ENCODE measurements around the gene PTH1R. TPM values are rescaled to one million over a fixed set of nuclear protein-coding genes. Genes with fewer than 3 reads are reported as not detected.

PTH1R gene
- total RNA-seq, 1 experiment from 2014 or later = 1.0 TPM

DNA sequence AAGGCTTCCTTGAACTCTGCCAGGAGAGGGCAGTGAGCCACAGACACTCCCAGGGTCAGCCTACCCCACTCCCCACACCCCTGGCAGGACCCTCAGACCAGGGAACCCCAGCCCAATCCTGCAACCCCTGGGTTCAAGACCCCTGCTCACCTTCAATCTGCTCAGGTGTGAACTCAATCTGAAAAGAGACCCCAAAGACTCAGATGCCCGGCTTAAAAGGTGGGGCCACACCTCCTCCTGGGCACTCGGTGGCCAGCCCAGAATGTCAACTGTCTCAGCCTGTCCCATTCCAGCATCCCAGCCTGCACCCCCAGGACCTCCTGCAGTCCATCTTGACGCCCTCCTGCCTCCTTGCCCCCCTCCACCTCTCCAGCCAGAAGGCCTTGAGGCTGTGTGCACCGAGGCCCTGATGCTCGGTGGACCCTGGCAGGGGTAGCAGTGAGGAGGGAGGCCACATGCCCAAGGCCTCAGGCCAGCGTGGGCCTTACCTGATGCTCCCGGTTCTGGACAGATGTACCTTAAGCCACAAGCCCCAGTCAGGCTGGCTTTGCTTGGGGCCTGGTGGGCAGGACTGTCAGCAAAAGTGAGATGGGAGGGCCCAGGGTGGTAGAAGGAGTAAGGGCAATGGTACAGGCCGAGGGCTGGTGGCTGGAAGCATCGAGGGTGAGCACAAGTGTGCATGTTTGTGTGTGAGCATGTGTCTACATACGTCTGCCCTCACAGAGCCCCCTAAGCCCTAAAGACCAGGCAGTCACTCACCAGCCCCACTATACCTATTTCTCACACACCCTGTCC, 16.5 kb upstream of the PTH1R start:
- TF ChIP-seq, protein P1, sequence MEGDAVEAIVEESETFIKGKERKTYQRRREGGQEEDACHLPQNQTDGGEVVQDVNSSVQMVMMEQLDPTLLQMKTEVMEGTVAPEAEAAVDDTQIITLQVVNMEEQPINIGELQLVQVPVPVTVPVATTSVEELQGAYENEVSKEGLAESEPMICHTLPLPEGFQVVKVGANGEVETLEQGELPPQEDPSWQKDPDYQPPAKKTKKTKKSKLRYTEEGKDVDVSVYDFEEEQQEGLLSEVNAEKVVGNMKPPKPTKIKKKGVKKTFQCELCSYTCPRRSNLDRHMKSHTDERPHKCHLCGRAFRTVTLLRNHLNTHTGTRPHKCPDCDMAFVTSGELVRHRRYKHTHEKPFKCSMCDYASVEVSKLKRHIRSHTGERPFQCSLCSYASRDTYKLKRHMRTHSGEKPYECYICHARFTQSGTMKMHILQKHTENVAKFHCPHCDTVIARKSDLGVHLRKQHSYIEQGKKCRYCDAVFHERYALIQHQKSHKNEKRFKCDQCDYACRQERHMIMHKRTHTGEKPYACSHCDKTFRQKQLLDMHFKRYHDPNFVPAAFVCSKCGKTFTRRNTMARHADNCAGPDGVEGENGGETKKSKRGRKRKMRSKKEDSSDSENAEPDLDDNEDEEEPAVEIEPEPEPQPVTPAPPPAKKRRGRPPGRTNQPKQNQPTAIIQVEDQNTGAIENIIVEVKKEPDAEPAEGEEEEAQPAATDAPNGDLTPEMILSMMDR (conservative IDR thresholded peaks at IDR 0.05) = no peak
- H3K4me2 ChIP-seq (ENCODE audit: insufficient read depth, insufficient read length, low read length) = no peak overlapping the region
- H3K4me1 ChIP-seq (ENCODE audit: insufficient read depth, low read length) = no peaks in the 10 kb centered on the region
- no peak overlapping the region for H2BK12ac ChIP-seq (ENCODE audit: insufficient read length, low read depth, low read length)
- no peak overlapping the region for H3K18ac ChIP-seq (ENCODE audit: insufficient read length, low read depth, low read length)
- Mint-ChIP-seq H3K4me1 (peaks cover 8 to 19% of the 10 kb centered on the region in 2 experiments), H3K9me3 (no peaks in the 10 kb centered on the region; a peak in 1 of 5 replicates), H3K4me3 (no peak overlapping the region), H3K27ac (no peak overlapping the region), H3K36me3 (ENCODE audit: insufficient read depth in 1 of 3, low read depth in 3 of 3) (no peaks in the 10 kb centered on the region), H3K27me3 (ENCODE audit: low read depth) (peaks cover 28% of the 10 kb centered on the region)
- H2BK20ac ChIP-seq (ENCODE audit: low read depth, low read length, poor library complexity, severe bottlenecking) = no peak overlapping the region
- no peak overlapping the region for H3K56ac ChIP-seq (ENCODE audit: insufficient read length, low read depth, low read length)
- no peak overlapping the region for H2AK5ac ChIP-seq (ENCODE audit: insufficient read length, low read length)
- no peak overlapping the region for H3K14ac ChIP-seq (ENCODE audit: insufficient read depth, low read length)
- H3K27me3 ChIP-seq (ENCODE audit: insufficient read depth, low read length) = no peaks in the 10 kb centered on the region
- no CpG with 5 or more reads among the region's 10 CpGs for WGBS (ENCODE audit: extremely low coverage, insufficient read length, low lambda C conversion rate)
- H2BK15ac ChIP-seq (ENCODE audit: low read depth, low read length) = no peak overlapping the region
- no peak overlapping the region for H3K4ac ChIP-seq (ENCODE audit: low read depth, low read length)
- no peak overlapping the region for H2BK5ac ChIP-seq (ENCODE audit: insufficient read length, low read length)
- no peaks in the 10 kb centered on the region for H3K23me2 ChIP-seq (ENCODE audit: insufficient read length, low read depth, low read length, poor library complexity, severe bottlenecking)
- H4K20me1 ChIP-seq (ENCODE audit: control insufficient read depth, insufficient read depth, insufficient read length) = no peaks in the 10 kb centered on the region
- H2AFZ ChIP-seq (ENCODE audit: low read length) = no peak overlapping the region
- no peak overlapping the region for H3T11ph ChIP-seq (ENCODE audit: low read length)
- no peak overlapping the region for H3K23ac ChIP-seq (ENCODE audit: insufficient read length, low read depth, low read length)
- no peak overlapping the region for H3K9ac ChIP-seq (ENCODE audit: extremely low read depth, insufficient read length, low read length)
- no peaks in the 10 kb centered on the region for H3K79me1 ChIP-seq (ENCODE audit: insufficient read depth, low read depth, low read length, poor library complexity, severe bottlenecking)
- no peak overlapping the region for H2BK120ac ChIP-seq (ENCODE audit: low read depth, low read length, poor library complexity, severe bottlenecking)
- no peak overlapping the region for H3K27ac ChIP-seq (ENCODE audit: insufficient read length, low read depth, low read length)
- H4K8ac ChIP-seq (replicated peaks; ENCODE audit: insufficient read length, low read depth, low read length) = no peak overlapping the region
- no peak for DNase-seq
- H4K91ac ChIP-seq (ENCODE audit: insufficient read length, low read depth, low read length) = no peak overlapping the region
- no peaks in the 10 kb centered on the region for H3K9me3 ChIP-seq (ENCODE audit: control insufficient read depth, low read depth, low read length)
- no peak overlapping the region for H4K5ac ChIP-seq (ENCODE audit: insufficient read length, low read depth, low read length)
- no peaks in the 10 kb centered on the region for H3K79me2 ChIP-seq (ENCODE audit: insufficient read depth, low read length)

All from H9 (cell line).